ENCODE measurements around the gene AKAP7. TPM values are rescaled to one million over a fixed set of nuclear protein-coding genes. Genes with fewer than 3 reads are reported as not detected.
A peak's percentile ranks its signal among the peaks of the same experiment; 100 is the strongest.
"Not testable (repeated sequence)": the region's sequence is repeated elsewhere in the genome, so short reads cannot be mapped to it uniquely, and the experiment has no call there.

AKAP7 gene
- total RNA-seq, result 10 to 100 TPM; 10.2 to 11.6 TPM

- Histone ChIP-seq H3K27me3 (no peaks in the 10 kb centered on the region), H3K27ac (peak within 1 kb of the TSS; percentile 90 to 91), H3K4me1 (peaks cover 0 to 16% of the 10 kb centered on the region in 2 donors), H3K9me3 (no peaks in the 10 kb centered on the region), H3K36me3 (no peaks in the 10 kb centered on the region), H3K4me3 (peak within 1 kb of the TSS; percentile 59 to 80)
- TF ChIP-seq CTCF (IDR thresholded peaks at IDR 0.05), result no peak
- DNase-seq (ENCODE audit: low spot score), result peak; percentile 78
Measured at GRCh38 chr6:131135244-131136020, at the start of gene AKAP7. Gene AKAP7 (plus strand): TSS chr6:131135467. CDS start chr6:131135764, 297 bp downstream.

- not testable (repeated sequence) for H3K27ac ChIP-seq; H3K4me1 ChIP-seq; H3K36me3 ChIP-seq; H3K4me3 ChIP-seq; H3K27me3 ChIP-seq; DNase-seq (ENCODE audit: low spot score)
- peaks cover 0 to 21% of the 10 kb centered on the region in 2 donors for H3K9me3 ChIP-seq
Measured at GRCh38 chr6:131090339-131090738, 44.9 kb upstream of the AKAP7 start.

GRCh38 chr6:131091944-131092343, 43.3 kb upstream of the AKAP7 start:
- H3K4me1 ChIP-seq; H3K4me3 ChIP-seq; H3K27ac ChIP-seq; DNase-seq (ENCODE audit: low spot score); H3K36me3 ChIP-seq; H3K27me3 ChIP-seq: not testable (repeated sequence)
- peaks cover 0 to 21% of the 10 kb centered on the region in 2 donors for H3K9me3 ChIP-seq

- no peak for DNase-seq (ENCODE audit: low spot score)
- Histone ChIP-seq H3K36me3 (no peaks in the 10 kb centered on the region), H3K9me3 (peaks cover 0 to 21% of the 10 kb centered on the region in 2 donors), H3K4me1 (no peaks in the 10 kb centered on the region), H3K27ac (no peak overlapping the region), H3K27me3 (no peaks in the 10 kb centered on the region), H3K4me3 (no peak overlapping the region)
- no peak for TF ChIP-seq CTCF (IDR thresholded peaks at IDR 0.05)
Measured at GRCh38 chr6:131093334-131093733, 41.9 kb upstream of the AKAP7 start.

DNA sequence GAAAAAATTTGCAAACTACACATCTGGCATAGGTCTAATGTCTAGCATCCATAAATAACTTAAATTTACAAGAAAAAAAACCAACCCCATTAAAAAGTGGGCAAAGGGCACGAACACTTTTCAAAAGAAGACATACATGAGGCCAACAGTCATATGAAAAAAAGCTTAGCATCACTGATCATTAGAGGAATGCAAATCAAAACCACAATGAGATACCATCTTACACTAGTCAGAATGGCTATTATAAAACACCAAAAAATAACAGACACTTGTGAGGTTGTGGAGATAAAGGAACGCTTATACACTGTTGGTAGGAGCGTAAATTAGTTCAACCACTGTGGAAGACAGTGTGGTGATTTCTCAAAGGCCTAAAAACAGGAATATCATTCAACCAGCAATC, 38.5 kb upstream of the AKAP7 start:
- TF ChIP-seq CTCF (IDR thresholded peaks at IDR 0.05), result no peak
- no peak overlapping the region for H3K27ac ChIP-seq
- no peak overlapping the region for H3K4me3 ChIP-seq
- no peak for DNase-seq (ENCODE audit: low spot score)
- H3K4me1 ChIP-seq, result no peaks in the 10 kb centered on the region
- no peaks in the 10 kb centered on the region for H3K36me3 ChIP-seq
- peaks cover 0 to 17% of the 10 kb centered on the region in 2 donors for H3K9me3 ChIP-seq
- H3K27me3 ChIP-seq, result no peaks in the 10 kb centered on the region

- TF ChIP-seq CTCF (IDR thresholded peaks at IDR 0.05), result no peak
- H3K4me1 ChIP-seq, result no peaks in the 10 kb centered on the region
- no peak for DNase-seq (ENCODE audit: low spot score)
- no peaks in the 10 kb centered on the region for H3K27me3 ChIP-seq
- H3K9me3 ChIP-seq, result no peaks in the 10 kb centered on the region
- H3K27ac ChIP-seq, result no peak overlapping the region
- H3K36me3 ChIP-seq, result no peaks in the 10 kb centered on the region
- H3K4me3 ChIP-seq, result no peak overlapping the region
Measured at GRCh38 chr6:131101911-131102680, 33.2 kb upstream of the AKAP7 start.

Data from right atrium auricular region (tissue), 2 donors.